HG03558 (cell line): ENCODE results near the gene MOB2.

Source experiments
- ATAC-seq: cut with Tn5 transposase; IDR thresholded peaks from one replicate; pipeline ENCODE4 v1.9.1; 2021; ENCODE audit warnings: moderate number of reproducible peaks; ENCODE audit not compliant: unreplicated experiment; ENCODE audit errors: extremely low read depth

Gene MOB2

DNA sequence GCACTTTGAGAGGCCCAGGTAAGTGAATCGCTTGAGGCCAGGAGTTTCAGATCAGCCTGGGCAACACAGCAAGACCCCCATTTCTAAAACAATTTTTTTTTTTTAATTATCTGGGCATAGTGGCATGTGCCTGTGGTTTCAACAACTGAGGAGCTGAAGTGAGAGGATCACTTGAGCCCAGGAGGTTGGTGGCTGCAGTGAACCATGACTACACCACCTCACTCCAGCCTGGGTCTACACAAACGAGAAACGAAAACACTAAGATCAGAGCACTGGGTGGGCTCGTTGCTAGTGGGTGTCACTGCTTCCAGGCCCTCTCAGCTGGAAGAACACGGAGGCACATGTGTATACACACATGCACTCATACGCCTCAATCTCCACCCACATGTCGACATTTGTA lies 4.1 kb upstream of the MOB2 start:
- ATAC-seq = no peak

DNA sequence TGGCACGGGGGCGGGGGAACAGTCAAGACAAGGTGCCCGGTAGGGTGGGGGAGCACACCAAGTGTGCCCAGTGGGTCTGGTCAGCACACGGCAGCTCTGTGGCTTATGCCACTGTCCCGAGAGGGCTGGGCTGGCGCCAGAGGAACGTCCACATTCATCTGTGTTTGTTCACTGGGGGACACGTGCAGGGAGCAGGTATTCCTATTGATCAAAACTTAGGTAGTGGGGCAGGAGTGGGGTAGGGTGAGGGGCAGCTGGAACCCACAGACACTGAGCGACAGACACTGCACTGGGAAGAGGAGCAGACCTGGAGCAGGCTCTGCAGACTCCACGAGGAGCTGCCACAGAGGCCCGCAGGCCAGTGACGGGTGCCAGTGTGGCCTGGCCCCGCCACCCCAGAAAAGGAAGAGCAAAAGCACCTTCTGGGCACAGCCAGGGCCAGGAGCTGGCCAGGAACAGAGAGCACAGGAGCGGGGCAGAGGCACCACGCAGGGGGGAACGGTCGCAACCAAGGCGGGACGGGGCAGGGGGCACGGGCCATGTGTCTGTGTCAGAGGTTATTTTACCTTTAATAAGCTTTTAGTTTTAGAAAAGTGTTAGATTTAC lies 2.1 kb upstream of the MOB2 start:
- no peak for ATAC-seq

- ATAC-seq = no peak
Measured at GRCh38 chr11:1487851-1488574, 1.4 kb upstream of the MOB2 start.

DNA sequence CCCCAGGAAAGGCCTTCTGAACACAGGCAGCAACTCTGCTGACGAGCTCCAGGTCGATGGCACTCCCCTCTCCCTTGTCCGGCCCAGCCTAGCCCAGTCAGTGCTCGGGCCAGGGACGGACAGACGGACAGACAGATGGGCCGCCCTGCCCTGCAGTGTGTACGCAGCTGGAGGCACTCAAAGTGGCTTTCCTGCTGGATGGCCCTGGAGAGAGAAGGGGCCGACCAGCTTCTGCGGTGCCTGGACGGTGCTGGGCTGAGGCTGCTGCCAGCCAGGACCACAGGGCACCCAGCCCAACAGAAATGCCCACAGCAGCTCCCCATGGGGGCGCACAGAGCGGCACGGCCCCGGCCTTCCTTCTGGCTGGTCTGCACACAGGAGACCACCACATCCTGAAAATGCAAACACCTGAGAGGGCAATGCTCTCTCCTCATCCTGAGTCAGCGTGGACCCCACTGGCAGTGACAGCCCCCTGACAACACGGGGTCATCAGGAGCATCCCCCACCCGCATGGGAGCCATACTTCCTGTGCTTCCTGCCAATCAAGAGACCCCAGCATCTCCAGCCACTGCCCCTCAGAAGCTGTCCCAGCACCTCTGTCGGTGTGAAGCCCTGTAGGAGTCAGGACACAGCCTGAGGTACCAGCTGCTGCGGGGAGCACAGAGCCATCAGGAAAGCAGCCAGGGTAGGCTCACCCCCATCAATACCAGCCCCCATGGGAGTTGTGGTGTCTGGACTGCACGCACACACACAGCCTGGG lies 692 bp upstream of the MOB2 start:
- no peak for ATAC-seq

DNA sequence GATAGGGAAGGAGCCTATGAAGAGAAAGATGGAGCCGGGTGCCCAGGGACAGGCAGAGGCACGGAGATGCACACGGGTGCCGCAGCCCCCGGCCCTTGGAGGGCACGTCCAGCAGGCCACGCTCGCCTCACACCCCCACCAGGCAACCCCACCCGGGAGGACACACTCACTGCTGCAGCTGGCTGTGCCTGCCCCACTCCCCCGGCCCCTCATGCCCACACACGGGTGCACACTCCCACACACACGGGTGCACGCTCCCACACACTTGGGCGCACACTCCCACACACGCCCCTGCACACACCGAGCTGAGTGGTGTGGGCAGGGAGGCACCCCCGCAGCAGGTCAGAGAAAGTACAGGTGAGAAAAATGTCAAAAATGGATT lies 1.1 kb downstream of the MOB2 start:
- ATAC-seq = no peak

GRCh38 chr11:1484695-1485503 lies 1.7 kb downstream of the MOB2 start:
- ATAC-seq = no peak

- no peak for ATAC-seq
Measured at GRCh38 chr11:1484061-1484671, 2.4 kb downstream of the MOB2 start.

DNA sequence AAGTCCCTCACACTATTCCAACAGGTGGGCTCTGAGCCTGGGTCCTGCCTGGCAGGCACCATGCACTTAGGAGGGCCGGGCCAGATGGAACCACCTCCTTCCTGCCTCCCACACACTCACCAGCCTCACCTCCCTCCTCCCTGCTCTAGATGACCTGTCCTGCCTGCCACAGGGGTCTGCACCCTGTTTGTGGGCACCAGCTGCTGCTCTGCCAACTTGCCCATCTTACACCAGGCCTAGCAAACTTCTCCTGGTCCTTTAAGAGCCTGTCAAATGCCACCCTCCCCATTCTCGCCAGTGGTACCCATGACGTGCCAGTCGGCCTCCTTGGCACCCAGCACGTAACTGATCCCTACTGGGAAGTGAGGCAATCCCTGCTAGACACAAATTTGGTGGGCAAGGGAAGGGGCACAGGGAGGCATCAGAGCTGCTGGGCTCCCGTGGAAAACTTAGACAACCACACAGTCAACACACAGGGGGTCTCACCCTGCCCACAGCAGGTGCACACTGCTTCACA lies 3.1 kb downstream of the MOB2 start:
- no peak for ATAC-seq

- ATAC-seq = no peak
Measured at GRCh38 chr11:1482581-1483444, 3.8 kb downstream of the MOB2 start.

- ATAC-seq = no peak
Measured at GRCh38 chr11:1481861-1482441, 4.6 kb downstream of the MOB2 start.

DNA sequence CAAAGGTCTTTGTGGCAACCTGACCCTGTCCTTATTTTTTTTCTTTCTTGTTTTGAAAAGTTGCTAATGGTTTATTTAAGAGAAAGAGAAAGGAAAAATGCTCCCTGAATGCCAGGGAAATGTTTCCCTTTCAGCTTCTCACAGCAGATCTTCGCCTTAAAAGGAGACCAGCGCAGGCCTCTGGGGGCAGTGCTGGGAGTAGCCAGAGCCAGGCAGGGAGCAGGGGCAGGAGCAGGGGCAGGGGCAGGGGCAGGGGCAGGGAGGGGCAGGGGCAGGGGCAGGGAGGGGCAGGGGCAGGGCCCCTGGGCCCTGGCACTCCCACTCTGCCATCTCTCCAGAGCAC lies 5.1 kb downstream of the MOB2 start:
- ATAC-seq = no peak

- no peak for ATAC-seq
Measured at GRCh38 chr11:1480555-1481482, 5.8 kb downstream of the MOB2 start.

- ATAC-seq = no peak
Measured at GRCh38 chr11:1480191-1480554, 6.4 kb downstream of the MOB2 start.

DNA sequence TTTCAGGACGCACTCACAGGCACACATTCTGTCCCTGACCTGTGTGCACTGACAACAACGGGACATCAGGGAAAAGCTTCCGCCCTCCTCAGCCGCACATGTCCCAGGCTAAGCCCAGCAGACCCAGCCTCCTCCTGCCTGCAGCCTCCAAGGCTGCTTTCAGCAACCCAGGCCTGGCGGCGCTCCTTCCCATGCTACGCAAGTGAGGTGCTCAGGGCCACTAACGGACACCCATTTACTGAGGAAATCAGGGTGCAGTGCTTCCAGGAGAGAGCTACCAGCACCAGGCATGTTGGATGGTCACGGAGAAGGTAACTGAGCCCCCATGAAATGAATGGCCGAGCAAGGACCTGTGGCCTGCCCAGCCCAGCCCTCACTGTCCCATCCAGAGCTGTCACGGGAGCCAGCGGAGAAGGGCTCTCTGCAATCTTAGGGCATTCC lies 6.9 kb downstream of the MOB2 start:
- ATAC-seq = no peak

DNA sequence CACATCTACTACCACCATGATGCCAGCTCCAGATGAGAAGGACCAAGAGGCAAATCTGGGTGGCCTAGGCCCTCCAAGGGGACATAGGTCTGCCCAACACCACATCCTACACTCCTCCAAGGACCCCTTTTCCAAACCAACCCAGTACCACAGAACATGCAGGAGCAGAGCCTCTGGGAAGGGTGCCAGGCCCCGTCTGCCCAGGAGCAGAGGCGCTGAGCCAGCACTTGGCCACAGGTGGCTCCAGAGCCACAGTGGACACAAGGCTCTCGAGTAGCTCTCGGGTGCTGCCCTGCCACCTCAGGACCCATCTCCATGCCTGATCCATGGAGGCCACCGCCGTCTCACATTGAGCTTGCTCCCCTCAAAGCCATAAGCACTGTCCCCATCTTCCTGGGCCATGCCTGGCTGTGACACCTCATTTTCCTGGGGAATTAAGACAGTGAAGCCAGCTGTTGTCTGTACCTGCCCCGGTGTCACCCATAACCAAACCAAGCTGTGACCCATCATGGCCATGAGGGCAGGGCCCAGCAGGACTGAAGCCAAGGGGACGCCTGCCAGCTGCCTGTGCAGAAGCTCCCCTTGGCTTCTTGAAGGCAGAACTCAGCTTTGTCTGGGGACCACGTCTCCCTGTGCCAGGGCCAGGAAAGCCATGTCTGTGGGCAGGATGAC lies 7.4 kb downstream of the MOB2 start:
- no peak for ATAC-seq

- no peak for ATAC-seq
Measured at GRCh38 chr11:1478544-1478943, 8.0 kb downstream of the MOB2 start.

DNA sequence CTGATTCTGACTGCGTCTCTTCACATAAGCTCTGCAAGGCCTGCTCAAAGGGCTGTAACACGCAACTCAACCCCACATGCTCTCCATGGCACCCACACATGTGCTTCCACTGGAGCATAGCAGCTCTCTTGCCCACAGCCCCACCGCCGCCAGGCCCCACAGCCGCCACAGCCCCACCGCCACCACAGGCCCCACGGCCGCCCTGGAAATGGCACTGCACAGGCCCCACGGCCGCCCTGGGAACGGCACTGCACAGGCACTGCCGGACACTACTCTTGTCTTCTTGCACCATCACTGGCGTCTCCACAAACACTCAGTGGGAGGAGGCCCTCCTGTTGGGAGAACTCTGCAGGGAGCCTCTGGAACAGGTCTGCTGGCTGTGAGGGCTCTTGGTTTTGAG lies 8.6 kb downstream of the MOB2 start:
- no peak for ATAC-seq
